CD4-positive, alpha-beta T cell treated with Interleukin-6 at 100 ng/mL for 8 hours (primary cell): ENCODE data around the gene CHAF1A.

ENCODE experiments used
- DNase-seq: peaks from one replicate; pipeline ENCODE4 v3.0.0-alpha.2; 2020; ENCODE audit warnings: mixed read lengths, low spot score

CHAF1A gene

GRCh38 chr19:4405977-4406376, 3.5 kb downstream of the CHAF1A start:
- DNase-seq = no peak

DNA sequence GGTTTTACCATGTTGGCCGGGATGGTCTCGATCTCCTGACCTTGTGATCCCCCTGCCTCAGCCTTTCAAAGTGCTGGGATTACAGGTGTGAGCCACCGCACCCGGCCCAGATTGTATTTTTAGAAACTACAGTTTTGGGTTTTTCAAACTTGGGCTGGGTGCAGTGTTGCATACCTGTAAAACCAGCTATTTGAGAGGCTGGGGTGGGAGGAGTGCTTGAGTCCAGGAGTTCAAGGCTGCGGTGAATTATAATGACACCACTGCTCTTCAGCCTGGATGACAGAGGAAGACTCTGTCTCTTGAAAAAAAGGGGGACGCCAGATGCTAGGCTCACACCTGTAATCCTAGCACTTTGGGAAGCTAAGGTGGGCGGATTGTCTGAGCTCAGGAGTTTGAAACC, 4.2 kb downstream of the CHAF1A start:
- DNase-seq = no peak

GRCh38 chr19:4409123-4409933, 6.9 kb downstream of the CHAF1A start:
- no peak for DNase-seq

DNA sequence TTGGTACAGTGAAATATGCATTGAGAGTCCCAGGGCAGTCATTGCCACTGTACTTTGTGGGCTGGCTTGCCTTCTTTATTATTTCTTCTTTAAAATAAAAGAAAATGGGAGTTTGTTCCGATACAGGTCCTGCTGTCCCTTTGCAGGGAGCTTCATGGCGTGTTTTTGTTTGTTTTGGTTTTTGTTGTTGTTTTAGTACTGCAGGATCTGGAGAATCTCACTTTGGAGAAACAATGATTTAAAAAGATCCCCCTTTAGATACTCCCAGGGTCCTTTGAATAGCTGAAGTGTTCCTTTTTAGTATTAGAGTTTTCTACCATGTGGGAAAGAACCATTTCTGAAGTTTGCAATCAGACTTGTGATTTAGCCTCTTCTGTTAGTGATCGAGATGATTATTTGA, 11.1 kb downstream of the CHAF1A start:
- DNase-seq = no peak

DNA sequence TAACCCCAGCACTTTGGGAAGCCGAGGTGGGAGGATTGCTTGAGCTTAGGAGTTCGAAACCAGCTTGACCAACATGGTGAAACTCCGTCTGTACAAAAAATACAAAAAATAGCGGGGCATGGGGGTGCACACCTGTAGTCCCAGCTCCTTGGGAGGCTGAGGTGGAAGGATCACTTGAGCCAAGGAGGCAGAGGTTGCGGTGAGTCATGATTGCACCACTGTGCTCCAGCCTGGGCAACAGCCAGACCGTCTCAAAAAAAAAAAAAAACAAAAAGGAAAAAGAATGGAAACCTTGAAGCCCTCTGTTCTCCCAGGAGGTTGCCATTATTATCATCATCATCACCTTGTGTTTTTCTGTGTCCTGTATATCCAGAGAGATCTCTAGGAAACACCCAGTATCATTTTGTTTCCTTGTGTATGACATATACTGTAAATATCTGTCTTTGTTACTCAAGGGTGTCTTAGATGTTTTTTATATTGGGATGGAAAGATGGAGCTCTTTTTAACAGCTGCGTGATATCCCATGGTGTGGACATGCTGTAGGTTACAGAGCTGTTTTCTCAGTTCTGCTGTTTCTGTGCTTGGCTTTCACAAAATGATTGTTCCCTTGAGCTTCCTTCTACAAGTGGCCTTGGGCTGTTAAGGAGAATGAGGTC, 11.8 kb downstream of the CHAF1A start:
- DNase-seq = no peak

GRCh38 chr19:4414800-4415321, 12.4 kb downstream of the CHAF1A start:
- no peak for DNase-seq

DNA sequence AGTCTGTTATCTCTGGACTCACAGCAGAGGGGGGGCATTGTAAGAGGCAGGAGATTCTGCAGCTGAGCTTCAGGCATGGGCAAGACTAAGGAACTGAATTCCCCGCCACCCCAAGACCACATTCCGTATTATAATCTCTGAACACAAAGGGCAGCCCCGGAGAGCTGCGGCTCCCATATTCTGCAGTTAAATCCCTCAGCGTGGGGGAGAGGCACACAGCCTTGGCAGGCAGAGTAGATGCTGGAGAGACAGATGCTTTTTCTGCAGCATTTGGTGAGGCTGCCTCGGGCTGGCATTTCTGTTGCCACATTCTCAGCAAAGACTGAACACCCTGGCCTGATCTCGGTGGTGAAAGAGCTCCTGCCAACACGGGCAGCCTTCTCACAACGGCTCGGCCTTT, 12.9 kb downstream of the CHAF1A start:
- no peak for DNase-seq

DNA sequence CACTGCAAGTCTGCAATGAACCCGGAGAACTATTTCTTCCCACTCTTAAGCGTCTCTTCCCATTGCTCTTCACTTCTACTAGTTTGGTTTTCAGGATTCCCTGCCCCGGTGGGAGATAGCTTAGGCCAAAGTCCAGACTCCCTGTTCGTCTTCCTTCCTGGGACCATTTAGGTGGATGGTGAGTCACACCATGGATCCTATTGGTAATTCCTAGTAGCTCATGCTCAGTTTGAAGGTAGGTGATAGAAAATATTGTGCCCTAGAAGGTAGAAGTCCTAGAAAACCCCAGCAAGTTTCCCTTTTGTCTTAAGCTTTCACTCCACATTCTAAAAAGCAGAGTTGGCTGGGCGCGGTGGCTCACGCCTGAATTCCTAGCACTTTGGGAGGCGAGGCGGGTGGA, 13.8 kb downstream of the CHAF1A start:
- DNase-seq = no peak

- DNase-seq = no peak
Measured at GRCh38 chr19:4423416-4424126, 21.1 kb downstream of the CHAF1A start.

GRCh38 chr19:4425537-4425936, 23.1 kb downstream of the CHAF1A start:
- DNase-seq = no peak

GRCh38 chr19:4428326-4428975, 26.0 kb downstream of the CHAF1A start:
- no peak for DNase-seq

- no peak for DNase-seq
Measured at GRCh38 chr19:4429256-4429655, 26.8 kb downstream of the CHAF1A start.

- DNase-seq = no peak
Measured at GRCh38 chr19:4429771-4430171, 27.3 kb downstream of the CHAF1A start.

- no peak for DNase-seq
Measured at GRCh38 chr19:4430760-4431159, 28.3 kb downstream of the CHAF1A start.

DNA sequence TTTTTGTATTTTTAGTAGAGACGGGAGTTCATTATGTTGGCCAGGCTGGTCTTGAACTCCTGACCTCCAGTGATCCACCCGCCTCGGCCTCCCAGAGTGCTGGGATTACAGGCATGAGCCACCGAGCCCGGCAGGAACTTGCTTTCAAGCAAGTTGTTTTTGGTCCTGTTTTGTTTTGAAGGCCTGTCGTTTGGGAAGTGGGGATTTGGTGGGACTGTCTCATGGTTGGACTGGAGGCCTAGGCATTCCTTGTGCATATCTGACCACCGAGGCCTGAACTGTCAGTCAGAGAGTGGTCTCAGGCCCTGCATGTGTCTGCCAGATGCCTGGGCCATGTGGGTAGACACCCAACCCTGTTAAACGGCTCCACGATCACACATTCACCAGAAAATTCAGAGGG, 28.9 kb downstream of the CHAF1A start:
- no peak for DNase-seq

GRCh38 chr19:4431808-4432674, 29.6 kb downstream of the CHAF1A start:
- DNase-seq = no peak

GRCh38 chr19:4432918-4433506, 30.6 kb downstream of the CHAF1A start:
- DNase-seq = no peak

- DNase-seq = no peak
Measured at GRCh38 chr19:4434391-4434790, 32.0 kb downstream of the CHAF1A start.

DNA sequence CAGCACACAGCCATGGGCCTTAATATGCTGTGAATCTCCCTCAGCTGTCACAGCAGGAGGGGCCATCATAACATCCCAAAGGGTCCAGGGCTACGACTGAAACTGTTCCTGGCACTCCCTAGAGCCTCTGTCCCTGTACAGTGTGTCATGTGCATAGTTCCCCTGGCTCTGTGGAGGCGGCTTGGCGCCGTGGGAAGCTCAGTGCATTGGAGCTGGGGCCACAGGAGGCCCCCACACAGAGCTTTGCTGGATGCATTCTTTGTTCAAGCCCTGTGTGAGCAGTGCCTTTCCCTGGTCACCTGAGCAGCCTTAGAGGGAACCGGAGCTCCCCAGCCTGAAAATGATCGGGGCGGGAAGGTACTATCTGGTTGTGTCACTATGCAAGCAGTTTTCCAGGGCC, 33.8 kb downstream of the CHAF1A start:
- no peak for DNase-seq

DNA sequence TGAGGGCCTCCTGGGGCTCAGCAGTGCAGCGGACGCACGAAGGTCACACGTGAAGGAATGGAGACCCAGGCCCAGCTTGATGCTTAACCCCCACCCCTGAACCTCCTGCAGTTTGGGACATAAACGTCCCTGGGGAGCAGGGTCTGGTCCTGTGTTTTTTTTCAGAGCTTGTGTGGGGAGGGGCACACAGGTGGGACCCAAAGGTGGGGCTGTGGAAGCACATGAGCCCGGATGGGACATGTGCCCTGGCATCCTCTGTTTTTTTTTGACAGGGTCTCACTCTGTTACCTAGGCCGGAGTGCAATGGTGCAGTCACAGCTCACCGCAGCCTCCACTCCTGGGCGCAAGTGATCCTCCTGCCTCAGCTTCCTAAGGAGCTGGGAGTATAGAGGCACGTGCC, 34.7 kb downstream of the CHAF1A start:
- DNase-seq = no peak

DNA sequence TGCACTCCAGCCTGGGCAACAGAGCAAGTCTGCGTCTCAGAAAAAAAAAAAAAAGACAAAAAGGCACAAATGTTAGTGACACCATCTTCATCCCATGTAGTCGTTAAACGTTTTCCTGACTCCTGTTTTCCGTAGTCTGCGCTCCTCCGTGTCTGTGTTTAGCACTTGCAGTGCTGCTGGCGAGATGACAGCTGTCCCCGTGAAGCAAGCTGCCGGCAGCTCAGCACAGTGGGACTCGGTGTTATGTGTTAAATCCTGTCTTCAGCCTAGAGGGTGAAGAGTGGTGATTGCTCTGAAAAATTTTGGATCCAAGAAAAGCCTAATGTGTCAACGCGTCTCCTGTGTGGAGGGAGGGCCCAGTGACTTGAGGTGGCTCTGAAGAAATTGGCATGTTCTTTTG, 36.8 kb downstream of the CHAF1A start:
- no peak for DNase-seq
